RWPE1 (cell line): ENCODE data around the gene PKDCC.

Source experiments
- CTCF ChIA-PET: fragments of 350-600 bp; sonication (Branson Sonifier 250); formaldehyde crosslinking; extraction: SDS; loops from one replicate; lab custom pipeline; 2021; lab: Yijun Ruan, JAX
- POLR2A ChIA-PET: fragments of 400-600 bp; formaldehyde crosslinking; extraction: SDS; loops from one replicate; lab custom pipeline; 2020; ENCODE audit warnings: antibody characterized with exemption; ENCODE audit not compliant: low non-redundant PET; lab: Yijun Ruan, JAX
- DNase-seq: peaks from one replicate; pipeline ENCODE4 v3.0.0; 2012; ENCODE audit warnings: low spot score
- H3K27ac ChIP-seq: fragments of 450-650 bp; 2 replicates; pipeline ENCODE4 v1.5.1; 2017
- TF ChIP-seq, protein P1 (sequence below): fragments of 450-650 bp; conservative IDR thresholded peaks from 2 replicates; pipeline ENCODE4 v1.5.1; 2017; ENCODE audit warnings: low read depth, mild to moderate bottlenecking

Gene PKDCC

DNA sequence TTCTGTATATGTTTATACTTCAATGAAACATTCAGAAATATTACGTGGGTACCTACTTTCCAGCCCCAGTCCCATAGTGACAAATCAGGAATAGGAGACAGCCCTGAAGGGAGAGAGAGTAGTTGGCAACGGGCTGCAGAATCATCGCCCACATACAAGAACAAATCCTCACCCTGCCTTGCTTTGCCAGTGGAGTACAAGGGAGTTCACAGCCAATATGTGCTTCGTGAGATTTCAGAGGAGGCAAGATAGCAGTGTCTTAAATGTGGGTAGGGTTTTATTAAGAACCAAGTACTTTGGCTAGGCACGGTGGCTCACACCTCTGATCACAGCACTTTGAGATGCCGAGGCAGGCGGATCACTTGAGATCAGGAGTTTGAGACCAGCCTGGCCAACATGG, 40.3 kb upstream of the PKDCC start:
- TF ChIP-seq, protein P1, sequence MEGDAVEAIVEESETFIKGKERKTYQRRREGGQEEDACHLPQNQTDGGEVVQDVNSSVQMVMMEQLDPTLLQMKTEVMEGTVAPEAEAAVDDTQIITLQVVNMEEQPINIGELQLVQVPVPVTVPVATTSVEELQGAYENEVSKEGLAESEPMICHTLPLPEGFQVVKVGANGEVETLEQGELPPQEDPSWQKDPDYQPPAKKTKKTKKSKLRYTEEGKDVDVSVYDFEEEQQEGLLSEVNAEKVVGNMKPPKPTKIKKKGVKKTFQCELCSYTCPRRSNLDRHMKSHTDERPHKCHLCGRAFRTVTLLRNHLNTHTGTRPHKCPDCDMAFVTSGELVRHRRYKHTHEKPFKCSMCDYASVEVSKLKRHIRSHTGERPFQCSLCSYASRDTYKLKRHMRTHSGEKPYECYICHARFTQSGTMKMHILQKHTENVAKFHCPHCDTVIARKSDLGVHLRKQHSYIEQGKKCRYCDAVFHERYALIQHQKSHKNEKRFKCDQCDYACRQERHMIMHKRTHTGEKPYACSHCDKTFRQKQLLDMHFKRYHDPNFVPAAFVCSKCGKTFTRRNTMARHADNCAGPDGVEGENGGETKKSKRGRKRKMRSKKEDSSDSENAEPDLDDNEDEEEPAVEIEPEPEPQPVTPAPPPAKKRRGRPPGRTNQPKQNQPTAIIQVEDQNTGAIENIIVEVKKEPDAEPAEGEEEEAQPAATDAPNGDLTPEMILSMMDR, result no peak
- no peak for DNase-seq
- POLR2A ChIA-PET, result no interaction called here
- CTCF ChIA-PET, result no interaction called here
- no peak overlapping the region for H3K27ac ChIP-seq

DNA sequence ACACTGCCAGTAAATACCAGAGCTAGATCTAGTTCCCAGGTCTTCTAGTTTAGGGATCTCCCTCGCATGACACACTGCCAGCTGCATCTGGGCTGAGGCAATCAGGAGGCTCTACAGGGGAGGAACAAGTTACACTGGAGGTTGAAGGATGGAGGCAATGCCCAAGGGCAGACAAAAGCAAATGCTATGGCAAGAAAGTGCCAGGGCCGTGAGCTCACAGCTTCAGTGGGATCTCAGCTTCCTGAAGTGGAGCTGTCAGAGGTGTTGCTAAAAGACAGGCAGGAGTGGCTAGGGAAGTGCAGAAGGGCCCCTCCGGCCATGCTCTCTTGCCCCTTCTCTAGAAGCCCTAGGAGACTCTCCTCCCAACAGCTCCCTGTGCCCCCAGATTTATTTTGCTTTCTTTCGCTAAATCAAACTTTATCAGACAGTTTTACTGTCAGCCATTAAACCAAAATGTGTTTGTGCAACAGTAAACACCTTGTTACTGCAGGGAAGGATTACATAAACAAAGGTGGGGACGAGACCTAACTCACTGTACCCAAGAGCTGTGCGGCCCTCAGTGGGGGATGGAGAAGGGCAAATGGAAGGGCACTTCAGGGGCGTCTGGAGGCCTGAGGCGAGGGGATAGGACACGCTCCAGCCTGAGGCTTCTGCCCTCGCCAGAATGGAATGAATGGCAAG, 39.4 kb upstream of the PKDCC start:
- TF ChIP-seq, protein P1, result no peak
- ChIA-PET POLR2A (no interaction called here), CTCF (interaction anchor here (0.6 kb wide), 1 partner anchor 224 kb away, joined by 3 read pairs; no protein-coding TSS in a partner anchor)
- H3K27ac ChIP-seq, result no peak overlapping the region
- DNase-seq, result no peak

DNA sequence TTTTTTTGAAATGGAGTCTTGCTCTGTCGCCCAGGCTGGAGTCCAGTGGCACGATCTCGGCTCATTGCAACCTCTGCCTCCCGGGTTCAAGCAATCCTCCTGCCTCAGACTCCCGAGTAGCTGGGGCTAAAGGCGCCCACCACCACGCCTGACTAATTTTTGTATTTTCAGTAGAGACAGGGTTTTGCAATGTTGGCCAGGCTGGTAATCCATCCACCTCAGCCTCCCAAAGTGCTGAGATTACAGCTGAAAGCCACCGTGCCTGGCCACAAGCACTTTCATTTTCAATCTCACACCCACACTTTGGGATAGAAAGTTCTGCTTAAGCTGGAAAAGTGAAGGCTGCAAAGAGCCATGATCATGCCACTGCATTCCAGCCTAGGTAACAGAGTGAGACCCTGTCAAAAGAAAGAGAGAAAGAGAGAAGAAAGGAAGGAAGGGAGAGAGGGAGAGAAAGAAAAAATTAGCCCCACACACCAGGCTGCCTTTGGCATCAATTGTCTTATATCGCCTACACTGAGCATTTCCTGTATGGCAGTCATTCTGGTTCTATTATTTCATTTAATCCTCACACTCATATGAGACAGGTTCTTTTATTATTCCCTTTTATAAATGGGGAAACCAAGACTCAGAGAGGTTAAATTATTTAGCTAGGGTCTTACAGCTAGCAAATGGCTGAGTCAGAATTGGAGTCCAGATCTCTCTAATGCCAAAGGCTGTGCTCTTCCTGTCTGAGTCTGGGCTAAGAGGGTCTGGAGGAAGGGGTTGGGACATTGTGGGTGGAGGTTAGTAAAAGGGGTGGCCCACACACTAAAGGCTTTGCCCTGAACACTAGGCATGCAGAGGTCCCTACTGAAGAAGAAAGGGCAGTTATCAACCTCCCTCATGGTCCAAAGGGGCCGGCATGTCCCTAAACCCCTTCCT, 37.9 kb upstream of the PKDCC start:
- ChIA-PET POLR2A (no interaction called here), CTCF (no interaction called here)
- no peak overlapping the region for H3K27ac ChIP-seq
- TF ChIP-seq, protein P1, result no peak
- no peak for DNase-seq

DNA sequence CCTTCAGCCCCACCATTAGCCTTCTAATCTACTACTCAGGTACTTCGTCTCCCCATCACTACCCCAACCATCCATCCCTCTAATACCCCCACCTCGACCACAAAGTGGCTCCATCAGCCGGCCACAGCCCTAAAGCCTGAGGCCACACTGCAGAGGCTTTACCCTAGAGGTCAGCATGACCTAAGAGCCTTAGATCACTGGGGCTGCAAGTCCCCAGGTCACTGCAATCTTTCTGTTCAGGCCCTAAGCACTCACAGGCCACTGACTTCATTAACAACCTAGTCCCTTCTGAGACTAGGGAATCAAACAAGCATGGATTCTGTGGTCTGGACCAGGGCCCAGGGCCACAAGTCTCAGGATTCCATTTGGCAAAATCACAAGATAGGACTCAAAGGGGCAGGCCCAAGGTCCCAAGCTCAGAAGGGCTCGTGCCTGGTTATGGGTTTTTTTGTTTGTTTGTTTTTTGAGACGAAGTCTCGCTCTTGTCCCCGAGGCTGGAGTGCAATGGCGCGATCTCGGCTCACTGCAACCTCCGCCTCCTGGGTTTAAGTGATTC, 37.0 kb upstream of the PKDCC start:
- TF ChIP-seq, protein P1, result no peak
- ChIA-PET CTCF (no interaction called here), POLR2A (no interaction called here)
- no peak for DNase-seq
- H3K27ac ChIP-seq, result no peak overlapping the region

DNA sequence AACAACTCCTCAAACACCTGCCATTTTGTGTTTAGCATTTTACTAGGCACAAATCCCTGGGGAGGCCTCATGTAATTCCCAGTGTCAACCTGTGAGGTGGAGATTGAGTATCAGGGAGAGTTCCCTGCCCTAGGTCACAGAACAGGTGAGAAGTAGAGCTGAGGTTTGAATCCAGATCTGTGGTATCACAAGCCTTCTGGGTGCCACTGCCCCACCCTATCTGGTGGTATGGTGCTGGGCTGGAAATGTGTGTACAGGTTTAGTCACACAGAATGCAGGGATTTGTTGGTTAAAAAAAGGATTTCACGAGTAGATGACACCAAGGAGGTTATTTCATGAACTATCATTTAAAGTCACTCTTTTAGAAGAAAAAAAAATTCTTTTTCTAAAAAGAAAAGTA, 35.7 kb upstream of the PKDCC start:
- POLR2A ChIA-PET, result no interaction called here
- TF ChIP-seq, protein P1, result no peak
- CTCF ChIA-PET, result interaction anchor here (0.6 kb wide), 1 partner anchor 13 kb away, joined by 4 read pairs; no protein-coding TSS in a partner anchor
- H3K27ac ChIP-seq, result no peak overlapping the region
- DNase-seq, result no peak

DNA sequence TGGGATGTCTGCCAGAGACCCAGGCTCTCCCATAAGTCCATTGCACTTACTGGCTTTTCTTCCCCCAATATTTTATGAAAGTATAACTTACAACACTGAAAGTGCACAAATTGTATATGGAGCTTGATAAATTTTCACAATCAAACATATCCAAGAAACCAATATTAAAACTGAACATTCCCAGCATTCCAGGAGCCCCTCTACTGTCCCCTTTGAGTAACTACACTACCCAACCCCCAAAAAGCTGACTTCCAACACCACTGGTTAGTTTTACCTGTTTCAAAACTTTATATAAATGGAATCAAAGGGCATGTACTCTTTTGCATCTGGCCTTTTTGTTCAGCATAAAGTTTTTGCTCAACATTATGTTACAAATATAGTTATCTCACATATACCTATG, 35.2 kb upstream of the PKDCC start:
- H3K27ac ChIP-seq, result no peak overlapping the region
- TF ChIP-seq, protein P1, result no peak
- ChIA-PET POLR2A (no interaction called here), CTCF (no interaction called here)
- no peak for DNase-seq
